Measurements from ENCODE around the gene CMTR1.

Gene CMTR1

GRCh38 chr6:37459981-37460800 lies 27.2 kb downstream of the CMTR1 start:
- no peak for TF ChIP-seq CTCF (IDR thresholded peaks at IDR 0.05; ENCODE audit: low read length, missing control alignments)
- H3K4me3 ChIP-seq (replicated peaks; ENCODE audit: low read depth, low read length), result no peak overlapping the region
- no peak for DNase-seq (ENCODE audit: low read depth)

GRCh38 chr6:37460805-37461204 lies 27.8 kb downstream of the CMTR1 start:
- H3K4me3 ChIP-seq (replicated peaks; ENCODE audit: low read depth, low read length), result no peak overlapping the region
- no peak for DNase-seq (ENCODE audit: low read depth)
- no peak for TF ChIP-seq CTCF (IDR thresholded peaks at IDR 0.05; ENCODE audit: low read length, missing control alignments)

- no peak for DNase-seq (ENCODE audit: low read depth)
- TF ChIP-seq CTCF (IDR thresholded peaks at IDR 0.05; ENCODE audit: low read length, missing control alignments), result no peak
- no peak overlapping the region for H3K4me3 ChIP-seq (replicated peaks; ENCODE audit: low read depth, low read length)
These were observed 30.1 kb downstream of the CMTR1 start for GRCh38 chr6:37463110-37463509.

- H3K4me3 ChIP-seq (replicated peaks; ENCODE audit: low read depth, low read length), result no peak overlapping the region
- TF ChIP-seq CTCF (IDR thresholded peaks at IDR 0.05; ENCODE audit: low read length, missing control alignments), result no peak
- no peak for DNase-seq (ENCODE audit: low read depth)
These were observed 34.7 kb downstream of the CMTR1 start for GRCh38 chr6:37467718-37468117.

GRCh38 chr6:37473364-37474095 lies 40.5 kb downstream of the CMTR1 start:
- peak; percentile 41 for DNase-seq (ENCODE audit: low read depth)
- no peak overlapping the region for H3K4me3 ChIP-seq (replicated peaks; ENCODE audit: low read depth, low read length)
- TF ChIP-seq CTCF (IDR thresholded peaks at IDR 0.05; ENCODE audit: low read length, missing control alignments), result no peak

- H3K4me3 ChIP-seq (replicated peaks; ENCODE audit: low read depth, low read length), result no peak overlapping the region
- DNase-seq (ENCODE audit: low read depth), result no peak
- no peak for TF ChIP-seq CTCF (IDR thresholded peaks at IDR 0.05; ENCODE audit: low read length, missing control alignments)
These were observed 41.3 kb downstream of the CMTR1 start for GRCh38 chr6:37474316-37474715.
